ENCODE results near the gene PAK6. TPM values are rescaled to one million over a fixed set of nuclear protein-coding genes. Genes with fewer than 3 reads are reported as not detected.

The PAK6 gene
- polyA plus RNA-seq (32.4 and 38.9 TPM in 2 replicates), polyA minus RNA-seq (40.3 and 57.7 TPM in 2 replicates)

DNA sequence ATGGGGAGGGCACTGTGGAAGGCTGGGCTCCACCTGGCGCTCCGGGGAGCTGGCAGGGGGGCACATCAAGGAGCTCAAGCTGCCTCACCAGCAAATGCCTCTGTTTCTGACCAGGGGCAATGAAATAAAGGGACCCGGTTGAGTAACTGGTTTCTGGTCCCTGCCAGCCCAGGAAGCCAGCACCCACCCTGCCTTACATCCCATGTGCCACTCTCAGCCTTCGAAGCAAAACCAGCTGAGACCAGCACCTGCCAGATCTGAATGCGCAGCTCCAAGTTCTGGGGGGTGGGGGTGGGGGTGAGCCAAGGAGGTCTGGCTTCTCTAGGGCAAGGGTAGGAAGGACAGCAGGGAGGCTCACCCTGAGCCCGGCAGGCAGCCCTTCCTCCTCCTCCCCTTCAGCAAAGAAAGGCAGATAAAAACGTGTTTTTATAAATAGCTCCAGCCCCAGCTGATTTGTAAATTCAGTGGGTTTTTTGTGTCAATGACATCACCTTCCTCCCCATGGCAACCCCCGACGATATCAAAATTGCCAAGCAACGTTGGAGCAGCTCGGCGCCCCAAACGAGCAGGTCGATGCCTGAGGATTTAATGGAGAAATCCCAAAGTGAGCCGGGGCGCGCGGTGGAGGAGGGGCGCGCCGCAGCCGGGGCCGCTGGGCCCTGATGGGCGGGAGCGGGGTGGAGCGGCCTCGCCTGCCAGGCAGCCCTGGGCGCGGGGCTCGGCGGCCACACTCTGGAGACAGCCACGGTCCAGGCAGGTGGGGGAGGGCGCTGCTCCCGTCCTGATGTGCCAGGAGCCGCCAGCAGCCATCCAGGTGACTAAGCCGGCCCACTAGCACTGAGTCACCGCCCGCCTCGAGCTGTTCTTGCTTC is at the start of gene PAK6:
Gene PAK6, plus strand, starts transcription at position 532 of the 872 bp plus-strand sequence. CDS start 25,723 bp downstream, outside the sequence.
- peak within 1 kb of the TSS; percentile 97 for H3K4me2 ChIP-seq (ENCODE audit: low read length)
- peak within 1 kb of the TSS; percentile 46 for H2AFZ ChIP-seq (ENCODE audit: low read depth, low read length)
- H3F3A ChIP-seq (ENCODE audit: insufficient read depth, low read length, poor library complexity, severe bottlenecking), result no peaks in the 10 kb centered on the region
- H3K9me3 ChIP-seq (ENCODE audit: low read length), result no peaks in the 10 kb centered on the region
- H3K9ac ChIP-seq (ENCODE audit: low read length), result peak within 1 kb of the TSS; percentile 76
- TF ChIP-seq, protein P1, sequence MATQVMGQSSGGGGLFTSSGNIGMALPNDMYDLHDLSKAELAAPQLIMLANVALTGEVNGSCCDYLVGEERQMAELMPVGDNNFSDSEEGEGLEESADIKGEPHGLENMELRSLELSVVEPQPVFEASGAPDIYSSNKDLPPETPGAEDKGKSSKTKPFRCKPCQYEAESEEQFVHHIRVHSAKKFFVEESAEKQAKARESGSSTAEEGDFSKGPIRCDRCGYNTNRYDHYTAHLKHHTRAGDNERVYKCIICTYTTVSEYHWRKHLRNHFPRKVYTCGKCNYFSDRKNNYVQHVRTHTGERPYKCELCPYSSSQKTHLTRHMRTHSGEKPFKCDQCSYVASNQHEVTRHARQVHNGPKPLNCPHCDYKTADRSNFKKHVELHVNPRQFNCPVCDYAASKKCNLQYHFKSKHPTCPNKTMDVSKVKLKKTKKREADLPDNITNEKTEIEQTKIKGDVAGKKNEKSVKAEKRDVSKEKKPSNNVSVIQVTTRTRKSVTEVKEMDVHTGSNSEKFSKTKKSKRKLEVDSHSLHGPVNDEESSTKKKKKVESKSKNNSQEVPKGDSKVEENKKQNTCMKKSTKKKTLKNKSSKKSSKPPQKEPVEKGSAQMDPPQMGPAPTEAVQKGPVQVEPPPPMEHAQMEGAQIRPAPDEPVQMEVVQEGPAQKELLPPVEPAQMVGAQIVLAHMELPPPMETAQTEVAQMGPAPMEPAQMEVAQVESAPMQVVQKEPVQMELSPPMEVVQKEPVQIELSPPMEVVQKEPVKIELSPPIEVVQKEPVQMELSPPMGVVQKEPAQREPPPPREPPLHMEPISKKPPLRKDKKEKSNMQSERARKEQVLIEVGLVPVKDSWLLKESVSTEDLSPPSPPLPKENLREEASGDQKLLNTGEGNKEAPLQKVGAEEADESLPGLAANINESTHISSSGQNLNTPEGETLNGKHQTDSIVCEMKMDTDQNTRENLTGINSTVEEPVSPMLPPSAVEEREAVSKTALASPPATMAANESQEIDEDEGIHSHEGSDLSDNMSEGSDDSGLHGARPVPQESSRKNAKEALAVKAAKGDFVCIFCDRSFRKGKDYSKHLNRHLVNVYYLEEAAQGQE (IDR thresholded peaks at IDR 0.05; ENCODE audit: borderline replicate concordance), result peak; percentile 68
- TF ChIP-seq POLR2AphosphoS5 (IDR thresholded peaks at IDR 0.05) (peak; percentile 50), TAF1 (IDR thresholded peaks at IDR 0.05; ENCODE audit: low read depth) (no peak), SMC3 (conservative IDR thresholded peaks at IDR 0.05; ENCODE audit: poor library complexity) (no peak), MXI1 (conservative IDR thresholded peaks at IDR 0.05; ENCODE audit: poor library complexity, severe bottlenecking) (peak; percentile 50), RAD21 (conservative IDR thresholded peaks at IDR 0.05) (peak; percentile 41), EP300 (conservative IDR thresholded peaks at IDR 0.05; ENCODE audit: poor library complexity, severe bottlenecking) (peak; percentile 80), EZH2 (IDR thresholded peaks at IDR 0.05; ENCODE audit: borderline replicate concordance, insufficient read depth, low read length, poor library complexity, severe bottlenecking) (no peak)
- TF ChIP-seq, protein P2, sequence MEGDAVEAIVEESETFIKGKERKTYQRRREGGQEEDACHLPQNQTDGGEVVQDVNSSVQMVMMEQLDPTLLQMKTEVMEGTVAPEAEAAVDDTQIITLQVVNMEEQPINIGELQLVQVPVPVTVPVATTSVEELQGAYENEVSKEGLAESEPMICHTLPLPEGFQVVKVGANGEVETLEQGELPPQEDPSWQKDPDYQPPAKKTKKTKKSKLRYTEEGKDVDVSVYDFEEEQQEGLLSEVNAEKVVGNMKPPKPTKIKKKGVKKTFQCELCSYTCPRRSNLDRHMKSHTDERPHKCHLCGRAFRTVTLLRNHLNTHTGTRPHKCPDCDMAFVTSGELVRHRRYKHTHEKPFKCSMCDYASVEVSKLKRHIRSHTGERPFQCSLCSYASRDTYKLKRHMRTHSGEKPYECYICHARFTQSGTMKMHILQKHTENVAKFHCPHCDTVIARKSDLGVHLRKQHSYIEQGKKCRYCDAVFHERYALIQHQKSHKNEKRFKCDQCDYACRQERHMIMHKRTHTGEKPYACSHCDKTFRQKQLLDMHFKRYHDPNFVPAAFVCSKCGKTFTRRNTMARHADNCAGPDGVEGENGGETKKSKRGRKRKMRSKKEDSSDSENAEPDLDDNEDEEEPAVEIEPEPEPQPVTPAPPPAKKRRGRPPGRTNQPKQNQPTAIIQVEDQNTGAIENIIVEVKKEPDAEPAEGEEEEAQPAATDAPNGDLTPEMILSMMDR (IDR thresholded peaks at IDR 0.05; ENCODE audit: poor library complexity, severe bottlenecking), result no peak
- peak within 1 kb of the TSS; percentile 81 for H3K27ac ChIP-seq (ENCODE audit: low read length)
- peak within 1 kb of the TSS; percentile 71 for H3K4me3 ChIP-seq (ENCODE audit: low read length)
- no peaks in the 10 kb centered on the region for H3K27me3 ChIP-seq (ENCODE audit: insufficient read depth, low read depth, low read length)
- no peaks in the 10 kb centered on the region for H3K36me3 ChIP-seq (ENCODE audit: insufficient read depth, low read length)
- no peaks in the 10 kb centered on the region for H3K79me2 ChIP-seq (replicated peaks; ENCODE audit: insufficient read depth, low read length)
- H4K20me1 ChIP-seq (ENCODE audit: insufficient read depth), result no peaks in the 10 kb centered on the region
- no peaks in the 10 kb centered on the region for H3K9me2 ChIP-seq (ENCODE audit: insufficient read depth, low read length)

- TF ChIP-seq EP300 (conservative IDR thresholded peaks at IDR 0.05; ENCODE audit: poor library complexity, severe bottlenecking) (no peak), EZH2 (IDR thresholded peaks at IDR 0.05; ENCODE audit: borderline replicate concordance, insufficient read depth, low read length, poor library complexity, severe bottlenecking) (no peak), SMC3 (conservative IDR thresholded peaks at IDR 0.05; ENCODE audit: poor library complexity) (no peak), TAF1 (IDR thresholded peaks at IDR 0.05; ENCODE audit: low read depth) (no peak), MXI1 (conservative IDR thresholded peaks at IDR 0.05; ENCODE audit: poor library complexity, severe bottlenecking) (no peak), RAD21 (conservative IDR thresholded peaks at IDR 0.05) (no peak), POLR2AphosphoS5 (IDR thresholded peaks at IDR 0.05) (no peak)
- TF ChIP-seq, protein P1 (IDR thresholded peaks at IDR 0.05; ENCODE audit: borderline replicate concordance), result no peak
- TF ChIP-seq, protein P2 (IDR thresholded peaks at IDR 0.05; ENCODE audit: poor library complexity, severe bottlenecking), result no peak
- no peaks in the 10 kb centered on the region for H3K9me2 ChIP-seq (ENCODE audit: insufficient read depth, low read length)
- H3K36me3 ChIP-seq (ENCODE audit: insufficient read depth, low read length), result no peaks in the 10 kb centered on the region
- no peak overlapping the region for H3K4me2 ChIP-seq (ENCODE audit: low read length)
- no peaks in the 10 kb centered on the region for H4K20me1 ChIP-seq (ENCODE audit: insufficient read depth)
- no peaks in the 10 kb centered on the region for H3K79me2 ChIP-seq (replicated peaks; ENCODE audit: insufficient read depth, low read length)
- H3K27me3 ChIP-seq (ENCODE audit: insufficient read depth, low read depth, low read length), result no peaks in the 10 kb centered on the region
- H3K9me3 ChIP-seq (ENCODE audit: low read length), result no peaks in the 10 kb centered on the region
- H3F3A ChIP-seq (ENCODE audit: insufficient read depth, low read length, poor library complexity, severe bottlenecking), result no peaks in the 10 kb centered on the region
- no peak overlapping the region for H2AFZ ChIP-seq (ENCODE audit: low read depth, low read length)
- H3K9ac ChIP-seq (ENCODE audit: low read length), result no peak overlapping the region
- H3K4me3 ChIP-seq (ENCODE audit: low read length), result no peak overlapping the region
- H3K27ac ChIP-seq (ENCODE audit: low read length), result no peak overlapping the region
These were observed 48.3 kb upstream of the PAK6 start for GRCh38 chr15:40190591-40190990.

Data from neural cell (in vitro differentiated cells).